ENCODE measurements around the gene DOCK9. TPM values are rescaled to one million over a fixed set of nuclear protein-coding genes. Genes with fewer than 3 reads are reported as not detected.

Gene DOCK9
- total RNA-seq, 1 experiment from 2014 or later = 30.5 TPM

GRCh38 chr13:98781045-98781444 lies 196.8 kb downstream of the DOCK9 start:
- no peaks in the 10 kb centered on the region for H3K27me3 ChIP-seq (ENCODE audit: control insufficient read depth, insufficient read depth, low read length)
- intact Hi-C loops (cut with micrococcal nuclease; ENCODE audit: unreplicated experiment) = no loop called here
- ChIA-PET POLR2A (no interaction called here), CTCF (no interaction called here)
- in situ Hi-C loops (cut with HindIII; ENCODE audit: low pct_unique_long_range_greater_than_20kb, low sequenced_read_pairs) = no loop called here
- no peak for TF ChIP-seq CTCF (IDR thresholded peaks at IDR 0.05)
- no peak for TF ChIP-seq POLR2AphosphoS5 (IDR thresholded peaks at IDR 0.05; ENCODE audit: low read depth, low read length)
- TF ChIP-seq SIN3A (IDR thresholded peaks at IDR 0.05; ENCODE audit: borderline replicate concordance, insufficient read depth, low read depth, low read length) = no peak
- no peak for TF ChIP-seq TCF7L2 (IDR thresholded peaks at IDR 0.05; ENCODE audit: low read depth, low read length)
- TF ChIP-seq REST (IDR thresholded peaks at IDR 0.05; ENCODE audit: insufficient read depth in 1 of 2, low read depth in 2 of 2, low read length in 1 of 2) = no peak
- H3K4me3 ChIP-seq (ENCODE audit: low read depth in 2 of 2, low read length in 2 of 2) = no peak overlapping the region
- ATAC-seq (no peak), DNase-seq (ENCODE audit: low read depth, low spot score) (no peak)
- no peak overlapping the region for H3K27ac ChIP-seq (ENCODE audit: low read length)
- H3K9me3 ChIP-seq (ENCODE audit: control insufficient read depth, insufficient read depth, low read depth, low read length) = no peaks in the 10 kb centered on the region
- BruUV-seq (replicated peaks) = no TSS peak
- no peaks in the 10 kb centered on the region for H3K4me1 ChIP-seq (ENCODE audit: control insufficient read depth, insufficient read depth, low read length)
- no peaks in the 10 kb centered on the region for H3K36me3 ChIP-seq (ENCODE audit: control insufficient read depth, insufficient read depth, low read length)

GRCh38 chr13:98780451-98780850 lies 197.4 kb downstream of the DOCK9 start:
- no peak for DNase-seq (ENCODE audit: low read depth, low spot score)
- H3K36me3 ChIP-seq (ENCODE audit: control insufficient read depth, insufficient read depth, low read length) = no peaks in the 10 kb centered on the region
- H3K27ac ChIP-seq (ENCODE audit: low read length) = no peak overlapping the region
- BruUV-seq (replicated peaks) = no TSS peak
- H3K4me3 ChIP-seq (ENCODE audit: low read depth in 2 of 2, low read length in 2 of 2) = no peak overlapping the region
- TF ChIP-seq REST (IDR thresholded peaks at IDR 0.05; ENCODE audit: insufficient read depth in 1 of 2, low read depth in 2 of 2, low read length in 1 of 2) (no peak), CTCF (IDR thresholded peaks at IDR 0.05) (no peak), TCF7L2 (IDR thresholded peaks at IDR 0.05; ENCODE audit: low read depth, low read length) (no peak), POLR2AphosphoS5 (IDR thresholded peaks at IDR 0.05; ENCODE audit: low read depth, low read length) (no peak), SIN3A (IDR thresholded peaks at IDR 0.05; ENCODE audit: borderline replicate concordance, insufficient read depth, low read depth, low read length) (no peak)
- in situ Hi-C loops (cut with HindIII; ENCODE audit: low pct_unique_long_range_greater_than_20kb, low sequenced_read_pairs) (no loop called here), intact Hi-C loops (cut with micrococcal nuclease; ENCODE audit: unreplicated experiment) (no loop called here)
- no peak for ATAC-seq
- H3K27me3 ChIP-seq (ENCODE audit: control insufficient read depth, insufficient read depth, low read length) = no peaks in the 10 kb centered on the region
- H3K4me1 ChIP-seq (ENCODE audit: control insufficient read depth, insufficient read depth, low read length) = no peaks in the 10 kb centered on the region
- H3K9me3 ChIP-seq (ENCODE audit: control insufficient read depth, insufficient read depth, low read depth, low read length) = no peaks in the 10 kb centered on the region
- POLR2A ChIA-PET = no interaction called here
- CTCF ChIA-PET = no interaction called here

All from Panc1 (cell line).